HepG2 (cell line): Measurements from ENCODE around the gene GPS1. TPM values are rescaled to one million over a fixed set of nuclear protein-coding genes. Genes with fewer than 3 reads are reported as not detected.

Experiments
- DPF2 ChIP-seq: sonication (generic); formaldehyde crosslinking; IDR thresholded peaks from 2 replicates; pipeline ENCODE4 v1.4.0; 2020; ENCODE audit warnings: mild to moderate bottlenecking, low read depth, missing genetic modification reagents, borderline replicate concordance
- ETV6 ChIP-seq: sonication (generic); formaldehyde crosslinking; conservative IDR thresholded peaks from 2 replicates; pipeline ENCODE4 v1.4.0; 2020; ENCODE audit warnings: missing genetic modification reagents
- FOSL1 ChIP-seq: sonication (generic); formaldehyde crosslinking; IDR thresholded peaks from 2 replicates; pipeline ENCODE4 v1.9.0; 2021; ENCODE audit warnings: missing genetic modification reagents, borderline replicate concordance
- HDAC6 ChIP-seq: fragments of 200-600 bp; sonication (generic); IDR thresholded peaks from 2 replicates; pipeline ENCODE4 v1.7.0; 2017; ENCODE audit warnings: mild to moderate bottlenecking, antibody characterized with exemption, low read length, low read depth
- HOXA5 ChIP-seq: sonication (generic); formaldehyde crosslinking; IDR thresholded peaks from 2 replicates; pipeline ENCODE4 v1.4.0; 2020; ENCODE audit warnings: missing genetic modification reagents
- KLF6 ChIP-seq: IDR thresholded peaks from 2 replicates; pipeline ENCODE4 v1.8.0; 2016; ENCODE audit warnings: missing biosample characterization, missing genetic modification reagents
- MAZ ChIP-seq, 2 experiments: sonication (generic) in 1 of 2; formaldehyde crosslinking in 1 of 2; IDR thresholded peaks; 2 replicates each; pipeline versions ENCODE4 v1.5.0 to v1.6.1; 2012 to 2020; ENCODE audit warnings: low read depth in 2 of 2, mild to moderate bottlenecking in 2 of 2, borderline replicate concordance in 1 of 2, improper control_type of control experiment in 1 of 2, low read length in 1 of 2, missing genetic modification reagents in 1 of 2, moderate library complexity in 1 of 2
- MXI1 ChIP-seq: IDR thresholded peaks from 3 replicates; pipeline ENCODE4 v1.6.1; 2012; ENCODE audit warnings: low read depth, low read length, inconsistent platforms, borderline replicate concordance
- NCOA5 ChIP-seq: sonication (generic); formaldehyde crosslinking; IDR thresholded peaks from 2 replicates; pipeline ENCODE4 v1.4.0; 2020; ENCODE audit warnings: missing genetic modification reagents
- NONO ChIP-seq, 2 experiments: fragments of 450-650 bp in 1 of 2; sonication (generic) in 1 of 2; formaldehyde crosslinking in 1 of 2; IDR thresholded peaks in 1 of 2; conservative IDR thresholded peaks in 1 of 2; 2 replicates each; pipeline versions ENCODE4 v1.6.1 to v1.8.0; 2017 to 2022; ENCODE audit warnings: mild to moderate bottlenecking in 1 of 2, missing genetic modification reagents in 1 of 2, moderate library complexity in 1 of 2
- PAWR ChIP-seq: sonication (generic); formaldehyde crosslinking; IDR thresholded peaks from 2 replicates; pipeline ENCODE4 v1.4.0; 2020; ENCODE audit warnings: missing genetic modification reagents, mild to moderate bottlenecking, borderline replicate concordance
- PHF5A ChIP-seq: IDR thresholded peaks from one replicate; pipeline ENCODE4 v1.6.1; 2018; ENCODE audit warnings: low read depth, missing genetic modification reagents; ENCODE audit not compliant: unreplicated experiment
- PHF8 ChIP-seq: sonication (generic); formaldehyde crosslinking; IDR thresholded peaks from 2 replicates; pipeline ENCODE4 v1.5.0; 2020; ENCODE audit warnings: missing genetic modification reagents
- RNF219 ChIP-seq: sonication (generic); formaldehyde crosslinking; IDR thresholded peaks from 2 replicates; pipeline ENCODE4 v1.5.0; 2020; ENCODE audit warnings: mild to moderate bottlenecking, missing genetic modification reagents
- SP4 ChIP-seq: sonication (generic); formaldehyde crosslinking; IDR thresholded peaks from 2 replicates; pipeline ENCODE4 v1.8.1; 2023; ENCODE audit warnings: mild to moderate bottlenecking, missing genetic modification reagents
- THYN1 ChIP-seq: sonication (generic); formaldehyde crosslinking; IDR thresholded peaks from 2 replicates; pipeline ENCODE4 v1.8.1; 2023; ENCODE audit warnings: low read depth, mild to moderate bottlenecking, moderate library complexity, missing genetic modification reagents, borderline replicate concordance
- U2AF2 ChIP-seq: fragments of 200-400 bp; formaldehyde crosslinking; IDR thresholded peaks from 2 replicates; pipeline ENCODE4 v1.6.1; 2017; ENCODE audit warnings: low read depth, mild to moderate bottlenecking, low read length
- ZMYM2 ChIP-seq: sonication (generic); formaldehyde crosslinking; IDR thresholded peaks from 2 replicates; pipeline ENCODE4 v1.8.0; 2022; ENCODE audit warnings: mild to moderate bottlenecking, missing genetic modification reagents
- ZNF292 ChIP-seq: sonication (generic); formaldehyde crosslinking; IDR thresholded peaks from 2 replicates; pipeline ENCODE4 v1.8.1; 2022; ENCODE audit warnings: mild to moderate bottlenecking, low read depth, missing genetic modification reagents, borderline replicate concordance
- ZNF446 ChIP-seq: sonication (generic); formaldehyde crosslinking; IDR thresholded peaks from 2 replicates; pipeline ENCODE4 v1.5.0; 2020; ENCODE audit warnings: mild to moderate bottlenecking, missing genetic modification reagents
- ZNF567 ChIP-seq: sonication (generic); formaldehyde crosslinking; IDR thresholded peaks from 2 replicates; pipeline ENCODE4 v1.8.1; 2023; ENCODE audit warnings: mild to moderate bottlenecking, missing genetic modification reagents, borderline replicate concordance
- ZNF576 ChIP-seq: sonication (generic); formaldehyde crosslinking; IDR thresholded peaks from 2 replicates; pipeline ENCODE4 v1.4.0; 2020; ENCODE audit warnings: mild to moderate bottlenecking, missing genetic modification reagents
- ZNF746 ChIP-seq: sonication (generic); formaldehyde crosslinking; IDR thresholded peaks from 2 replicates; pipeline ENCODE4 v1.8.0; 2022; ENCODE audit warnings: mild to moderate bottlenecking, missing genetic modification reagents
- polyA plus RNA-seq, 8 experiments: library from polyadenylated mRNA; depleted of rRNA in 3 of 8; stranded (reverse) in 7 of 8; unstranded in 1 of 8; fragments of >200 nt; fragmentation: Illumina TruSeq in 4 of 8; extraction: Trizol in 4 of 8; gene quantifications; 2 replicates each; pipeline versions ENCODE4 v1.2.1 to v1.2.3, GENCODE V29; 2011 to 2016; ENCODE audit warnings: low read depth in 4 of 8, missing spikeins in 1 of 8, mixed read lengths in 1 of 8; ENCODE audit not compliant: insufficient read depth in 1 of 8
- total RNA-seq, 5 experiments: library from RNA; depleted of rRNA; stranded (reverse); fragments of >200 nt; fragmentation: Illumina TruSeq; extraction: Trizol; gene quantifications; 2 replicates each; pipeline ENCODE4 v1.2.3, GENCODE V29; 2016; ENCODE audit warnings: low read depth in 1 of 5
- TF ChIP-seq, protein P1 (sequence below): IDR thresholded peaks from 2 replicates; pipeline ENCODE4 v1.6.1; 2016; ENCODE audit warnings: missing compliant biosample characterization, missing genetic modification reagents, borderline replicate concordance

The GPS1 gene
- total and polyA plus RNA-seq, 2 of the 13 experiments (the other 11 are each of a cell fraction or from before 2014, with no cell fraction given): 124 to 128 TPM

DNA sequence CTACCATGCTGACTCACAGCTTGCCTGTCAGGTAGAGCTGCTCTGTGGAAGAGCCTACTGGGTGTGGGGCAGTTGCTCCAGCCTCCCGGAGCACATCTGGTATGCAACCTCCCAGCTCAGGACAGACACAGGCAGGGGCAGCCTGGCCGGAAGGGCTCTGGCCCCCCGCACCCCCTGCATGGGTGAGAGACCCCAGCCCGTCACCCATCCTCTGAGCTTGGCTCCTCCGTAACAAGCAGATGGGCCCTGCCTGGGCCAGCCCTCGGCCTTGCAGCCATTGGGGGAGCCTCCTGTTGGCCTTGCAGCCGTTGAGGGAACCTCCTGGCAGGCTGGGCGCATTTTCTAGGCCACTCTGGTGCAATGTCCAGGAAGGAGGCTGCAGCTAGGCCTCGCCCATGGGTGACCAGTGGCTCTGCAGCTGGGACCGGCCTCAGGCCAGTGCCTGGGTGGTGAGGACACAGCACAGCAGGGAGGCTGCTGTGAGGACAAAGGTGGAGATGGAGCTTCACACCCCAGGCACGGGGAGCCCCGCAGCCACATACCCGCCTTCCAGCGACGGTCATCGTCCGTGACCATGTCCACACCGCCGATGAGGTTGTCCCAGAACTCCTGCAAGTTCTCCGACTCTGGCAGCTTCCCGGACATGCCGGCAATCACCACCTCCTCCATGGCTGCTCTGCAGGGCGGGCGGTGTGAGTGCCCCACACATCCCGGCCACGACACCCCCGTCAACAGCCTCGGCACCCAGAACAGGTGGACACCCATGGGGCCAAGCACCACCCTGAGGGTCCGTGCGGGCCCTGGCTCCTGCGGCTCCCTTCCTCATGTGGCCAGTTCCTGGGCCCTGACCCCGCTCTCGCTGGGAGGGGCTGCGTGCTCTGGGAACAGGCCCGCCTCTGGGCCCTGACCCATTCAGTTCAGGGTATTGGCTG is 44.3 kb downstream of the GPS1 start (continued):
- TF ChIP-seq HDAC6: no peak
- no peak for TF ChIP-seq PHF8 (CRISPR knock-in tag)
- TF ChIP-seq MAZ (IDR thresholded peaks at IDR 0.05; ENCODE audit: borderline replicate concordance, low read depth, low read length): no peak
- 0 out of 2 replicates have a peak, but pooled peaks have one; percentile 20 for TF ChIP-seq MAZ (CRISPR knock-in tag; IDR thresholded peaks at IDR 0.05; ENCODE audit: low read depth)
- no peak for TF ChIP-seq PHF5A (CRISPR knock-in tag)
- no peak for TF ChIP-seq ZNF576 (CRISPR knock-in tag)
- TF ChIP-seq ZNF446: no peak
- TF ChIP-seq NCOA5: no peak
- no peak for TF ChIP-seq DPF2 (CRISPR knock-in tag)
- no peak for TF ChIP-seq THYN1 (CRISPR knock-in tag)
- TF ChIP-seq ZNF292 (CRISPR knock-in tag): no peak
- TF ChIP-seq SP4: peak; percentile 32; the same call in 1 of the 2 replicates
- no peak for TF ChIP-seq RNF219
- no peak for TF ChIP-seq ZMYM2
- TF ChIP-seq HOXA5 (CRISPR knock-in tag): no peak
- TF ChIP-seq PAWR (CRISPR knock-in tag): no peak
- peak; percentile 53; the same call in 1 of the 2 replicates for TF ChIP-seq ZNF567 (CRISPR knock-in tag)
- no peak for TF ChIP-seq ZNF746 (CRISPR knock-in tag)
- no peak for TF ChIP-seq MXI1
- TF ChIP-seq ETV6 (CRISPR knock-in tag): 0 out of 2 replicates have a peak, but pooled peaks have one; percentile 16
- TF ChIP-seq NONO (IDR thresholded peaks at IDR 0.05): no peak
- 0 out of 2 replicates have a peak, but pooled peaks have one; percentile 2 for TF ChIP-seq NONO (CRISPR knock-in tag; conservative IDR thresholded peaks at IDR 0.05)
- TF ChIP-seq U2AF2: no peak
- TF ChIP-seq FOSL1 (CRISPR knock-in tag): no peak
- TF ChIP-seq, protein P1, sequence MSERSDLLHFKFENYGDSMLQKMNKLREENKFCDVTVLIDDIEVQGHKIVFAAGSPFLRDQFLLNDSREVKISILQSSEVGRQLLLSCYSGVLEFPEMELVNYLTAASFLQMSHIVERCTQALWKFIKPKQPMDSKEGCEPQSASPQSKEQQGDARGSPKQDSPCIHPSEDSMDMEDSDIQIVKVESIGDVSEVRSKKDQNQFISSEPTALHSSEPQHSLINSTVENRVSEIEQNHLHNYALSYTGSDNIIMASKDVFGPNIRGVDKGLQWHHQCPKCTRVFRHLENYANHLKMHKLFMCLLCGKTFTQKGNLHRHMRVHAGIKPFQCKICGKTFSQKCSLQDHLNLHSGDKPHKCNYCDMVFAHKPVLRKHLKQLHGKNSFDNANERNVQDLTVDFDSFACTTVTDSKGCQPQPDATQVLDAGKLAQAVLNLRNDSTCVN (CRISPR knock-in tag): no peak
- no peak for TF ChIP-seq KLF6
